Activated CD8-positive, alpha-beta memory T cell treated with anti-CD3 and anti-CD28 coated beads, Interleukin-2, amount 50 U/mL, for 48 hours (primary cell): Measurements from ENCODE around the gene KIAA0825.

Experiments
- DNase-seq: peaks from one replicate; pipeline ENCODE4 v3.0.0-alpha.2; 2020

KIAA0825 gene

DNA sequence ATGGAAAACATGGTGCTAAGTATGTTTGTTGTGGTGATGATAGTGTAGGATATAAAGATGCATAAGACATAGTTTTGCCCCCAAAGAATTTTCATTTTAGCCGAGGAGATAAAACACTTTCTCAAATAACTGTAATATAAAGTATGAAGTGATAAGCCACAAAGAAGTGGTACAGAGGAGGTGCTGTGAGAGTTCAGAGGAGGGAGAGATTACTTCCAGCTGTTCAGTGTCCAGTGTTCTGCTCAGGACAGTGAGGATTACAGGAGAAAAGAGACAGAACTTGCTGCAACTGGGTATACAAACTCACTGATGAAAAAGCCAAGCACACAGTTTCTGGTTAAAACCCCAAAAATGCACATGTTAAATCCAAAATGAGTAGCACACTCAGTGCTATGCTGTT is 309.3 kb downstream of the KIAA0825 start:
- no peak for DNase-seq

- DNase-seq = no peak
These were observed 310.0 kb downstream of the KIAA0825 start for GRCh38 chr5:94308442-94308841.

GRCh38 chr5:94304146-94304545 is 314.3 kb downstream of the KIAA0825 start:
- DNase-seq = no peak

DNA sequence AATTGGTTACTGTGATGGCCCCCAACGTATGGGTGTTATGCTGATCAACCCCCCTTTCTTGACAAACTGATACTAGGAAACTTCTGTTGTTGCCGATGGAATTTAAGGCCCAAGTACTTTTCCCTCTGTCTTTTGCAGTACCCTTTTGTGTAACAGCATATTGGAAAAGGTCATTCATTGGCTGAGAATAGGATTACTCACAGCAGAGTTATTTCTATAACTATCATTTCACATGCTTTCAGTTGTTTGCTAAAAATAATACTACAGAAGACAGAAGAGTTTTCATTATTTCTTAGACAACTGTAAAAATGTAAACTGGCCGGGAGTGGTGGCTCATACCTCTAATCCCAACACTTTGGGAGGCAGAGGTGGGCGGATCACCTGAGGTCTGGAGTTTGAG is 329.5 kb downstream of the KIAA0825 start:
- DNase-seq = no peak

DNA sequence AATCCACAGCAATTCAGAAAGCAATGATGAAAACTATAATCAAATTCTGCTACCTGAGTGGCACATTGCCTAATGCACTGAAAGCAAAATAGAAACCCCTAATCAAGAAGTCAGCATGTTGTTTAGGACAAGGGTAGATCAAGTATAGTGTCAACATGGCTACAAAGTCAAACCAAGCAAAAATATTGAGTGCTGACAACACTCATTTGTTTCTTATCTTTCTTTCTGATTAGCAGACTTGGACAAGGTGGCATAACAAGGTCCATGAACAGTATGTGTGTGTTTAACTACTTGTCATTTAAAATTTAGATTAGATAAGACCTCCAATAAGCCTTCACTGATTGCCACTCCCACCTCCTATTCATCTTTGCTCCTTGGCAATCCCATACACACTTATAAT is 332.4 kb downstream of the KIAA0825 start:
- DNase-seq = no peak

- no peak for DNase-seq
These were observed 335.3 kb downstream of the KIAA0825 start for GRCh38 chr5:94283093-94283492.

DNA sequence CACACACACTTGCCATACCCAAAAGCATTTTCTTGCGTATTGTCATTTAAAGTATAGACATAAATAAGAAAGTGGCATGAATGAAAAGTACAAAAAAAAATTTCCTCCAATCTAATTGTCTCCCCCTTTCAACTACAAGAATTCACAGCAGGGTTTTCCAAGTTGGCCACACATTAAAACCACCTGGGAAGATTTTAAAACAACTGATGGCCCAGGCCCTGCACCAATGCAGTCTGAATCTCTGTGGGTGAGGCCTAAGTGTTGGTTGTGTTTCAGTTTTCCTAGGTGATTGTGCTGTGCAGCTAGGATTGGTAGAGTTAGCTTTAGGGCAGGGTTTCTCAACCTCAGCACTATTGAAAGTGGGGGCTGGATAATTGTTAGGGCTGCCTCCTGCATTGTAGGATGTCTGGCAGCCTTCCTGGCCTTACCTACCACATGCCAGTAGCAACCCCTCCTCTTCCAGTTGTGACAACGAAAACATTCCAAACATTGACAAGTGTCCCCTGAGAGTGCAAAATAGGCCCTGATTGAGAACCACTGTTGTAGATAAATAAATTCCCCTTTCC is 337.1 kb downstream of the KIAA0825 start:
- no peak for DNase-seq

DNA sequence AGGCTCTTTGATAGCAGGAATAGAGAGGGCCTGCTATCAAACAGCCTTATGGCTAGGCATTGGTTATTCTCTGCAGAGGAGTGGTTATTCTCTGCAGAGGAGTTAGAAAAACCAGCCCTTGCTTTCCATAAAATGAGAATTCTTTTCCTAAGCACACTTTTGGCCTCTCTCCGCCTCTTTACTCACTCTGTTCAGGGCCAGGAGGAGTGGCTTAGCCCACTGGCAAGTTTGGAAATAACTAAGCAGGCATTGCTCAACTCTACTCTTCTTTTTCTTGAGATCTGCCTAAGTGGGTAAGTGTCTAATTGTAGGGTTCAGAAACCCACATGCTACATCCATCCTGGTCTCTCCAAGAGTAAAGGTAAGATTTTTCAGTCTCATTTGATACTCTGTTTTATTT is 341.7 kb downstream of the KIAA0825 start:
- no peak for DNase-seq

DNA sequence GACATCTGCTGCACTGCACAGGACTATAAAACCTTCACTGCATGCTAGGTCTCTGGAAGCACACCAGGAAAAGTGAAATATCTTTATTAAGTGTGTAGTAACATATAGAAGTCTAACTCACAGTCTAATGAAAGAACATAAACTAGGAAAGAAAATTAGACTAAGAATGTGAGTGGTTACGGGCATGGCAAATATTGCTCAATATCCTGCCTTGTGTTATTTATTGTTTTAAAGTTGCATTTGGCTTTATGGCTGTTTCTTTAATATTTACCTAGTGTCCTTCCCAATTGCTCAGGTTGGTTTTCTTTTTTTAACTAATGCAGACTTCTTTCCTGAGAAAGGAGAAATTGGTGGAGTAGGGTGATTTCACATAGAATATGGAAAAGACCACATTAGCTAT is 342.4 kb downstream of the KIAA0825 start:
- DNase-seq = no peak

- DNase-seq = no peak
These were observed 343.7 kb downstream of the KIAA0825 start for GRCh38 chr5:94274707-94275106.

GRCh38 chr5:94268226-94268625 is 350.2 kb downstream of the KIAA0825 start:
- no peak for DNase-seq

- DNase-seq = no peak
These were observed 351.0 kb downstream of the KIAA0825 start for GRCh38 chr5:94267350-94267899.

DNA sequence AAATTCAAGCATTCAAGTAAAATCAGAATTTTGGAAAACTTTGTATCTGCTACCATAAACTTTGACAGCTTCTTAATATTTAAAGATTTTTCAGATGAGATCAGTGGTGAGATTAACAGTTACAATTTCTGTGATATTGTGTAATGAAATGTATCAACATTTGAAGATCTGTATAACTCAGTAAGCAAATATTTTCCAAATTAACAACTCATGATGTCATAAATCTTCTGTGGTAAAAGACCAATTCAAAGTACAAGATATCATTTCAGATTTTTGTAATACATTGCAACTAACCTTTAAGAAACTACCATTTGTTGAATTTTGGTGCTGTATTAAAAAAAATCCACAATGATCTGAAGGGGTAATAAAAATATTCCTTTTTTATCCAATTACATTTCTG is 352.2 kb downstream of the KIAA0825 start:
- no peak for DNase-seq

DNA sequence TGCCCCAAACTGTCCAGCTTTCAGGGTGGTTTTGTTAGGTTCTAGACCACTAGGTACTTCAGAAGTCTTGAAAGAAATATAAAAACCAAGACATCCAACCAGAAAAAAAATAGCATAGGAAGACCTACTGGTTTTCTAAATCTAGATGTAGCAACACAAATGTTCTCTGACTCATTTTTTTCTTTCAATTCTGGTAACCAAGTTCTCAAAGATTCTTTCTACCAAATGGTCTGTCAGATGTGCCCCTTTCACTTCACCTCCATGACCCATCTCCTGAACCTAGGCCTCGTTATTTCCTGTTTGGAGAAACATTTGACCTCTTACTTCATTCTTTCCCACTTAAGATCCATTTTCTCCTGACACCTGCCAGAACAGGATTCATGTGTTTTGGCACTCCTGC is 355.3 kb downstream of the KIAA0825 start:
- no peak for DNase-seq

GRCh38 chr5:94260096-94260495 is 358.3 kb downstream of the KIAA0825 start:
- DNase-seq = no peak

DNA sequence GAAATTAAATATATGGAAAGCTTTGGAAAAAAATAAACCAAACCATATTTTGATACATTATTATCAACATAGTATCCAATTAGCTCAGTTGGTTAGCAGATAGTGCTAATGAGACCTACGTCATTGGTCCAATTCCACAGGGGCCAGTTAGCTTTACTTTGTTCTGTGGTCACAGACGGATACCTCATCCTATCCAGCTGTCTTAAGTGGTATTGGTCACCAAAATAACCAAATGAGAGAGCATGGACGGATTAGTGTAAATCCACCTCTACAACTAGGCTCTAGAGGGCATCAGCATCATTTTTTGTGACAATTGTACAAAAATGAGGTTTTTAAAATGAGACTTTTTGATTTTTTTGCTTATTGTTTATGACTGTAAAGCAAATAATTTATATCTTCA is 364.2 kb downstream of the KIAA0825 start:
- no peak for DNase-seq

- DNase-seq = no peak
These were observed 367.4 kb downstream of the KIAA0825 start for GRCh38 chr5:94250985-94251384.

GRCh38 chr5:94249430-94249829 is 369.0 kb downstream of the KIAA0825 start:
- no peak for DNase-seq

DNA sequence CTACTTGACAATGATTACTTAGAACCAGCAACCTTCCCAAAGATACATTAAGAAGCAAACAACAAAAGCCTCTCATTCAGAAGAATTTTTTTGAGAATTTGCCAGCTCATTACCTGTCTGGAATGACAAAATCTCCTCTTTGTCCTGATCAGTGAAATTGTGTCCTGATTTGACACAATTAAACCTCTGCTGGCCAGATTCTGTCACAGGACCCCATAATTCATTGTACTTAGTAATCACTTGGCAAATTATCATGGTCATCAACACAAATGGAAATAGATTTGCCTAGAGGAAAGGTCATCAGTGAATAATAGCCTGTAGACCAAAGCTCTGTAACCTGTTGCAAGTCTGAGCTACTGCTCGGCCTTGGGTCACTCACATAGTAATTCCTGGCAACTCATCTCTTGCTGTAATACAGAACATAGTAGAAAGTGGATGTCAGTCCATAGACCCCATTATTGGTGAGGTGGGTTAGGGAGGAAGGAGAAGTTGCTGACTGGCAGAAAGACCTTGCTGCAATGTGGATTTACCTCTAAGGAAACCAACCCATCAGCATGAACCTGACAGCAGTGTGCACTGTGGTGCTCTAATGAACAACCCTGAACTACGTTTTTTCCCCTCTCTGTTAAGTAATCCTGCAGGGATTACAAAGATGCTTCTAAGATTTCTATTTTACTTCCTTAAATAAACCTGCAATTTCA is 370.1 kb downstream of the KIAA0825 start:
- no peak for DNase-seq

GRCh38 chr5:94245608-94246007 is 372.8 kb downstream of the KIAA0825 start:
- DNase-seq = no peak

- DNase-seq = no peak
These were observed 373.5 kb downstream of the KIAA0825 start for GRCh38 chr5:94244921-94245320.

DNA sequence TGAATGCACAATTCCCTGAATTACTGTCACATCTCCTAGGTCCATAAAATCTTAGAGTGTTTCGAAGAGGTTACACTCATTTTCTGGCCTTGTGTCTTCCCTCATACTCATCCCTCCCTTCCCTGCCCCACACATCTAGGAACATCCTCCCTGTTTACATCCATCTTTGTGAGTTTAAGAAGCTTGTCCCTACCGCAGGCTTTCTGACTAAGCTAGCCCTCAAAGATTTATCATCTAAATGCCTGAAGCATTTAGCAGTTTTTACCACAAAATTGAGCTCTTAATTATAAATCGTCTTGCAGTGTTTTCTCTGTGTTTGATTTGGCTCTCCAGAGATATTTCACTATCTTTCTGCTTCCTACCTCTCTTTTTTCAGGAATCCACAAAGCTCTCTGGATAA is 374.8 kb downstream of the KIAA0825 start:
- no peak for DNase-seq

- DNase-seq = no peak
These were observed 377.3 kb downstream of the KIAA0825 start for GRCh38 chr5:94240993-94241651.

DNA sequence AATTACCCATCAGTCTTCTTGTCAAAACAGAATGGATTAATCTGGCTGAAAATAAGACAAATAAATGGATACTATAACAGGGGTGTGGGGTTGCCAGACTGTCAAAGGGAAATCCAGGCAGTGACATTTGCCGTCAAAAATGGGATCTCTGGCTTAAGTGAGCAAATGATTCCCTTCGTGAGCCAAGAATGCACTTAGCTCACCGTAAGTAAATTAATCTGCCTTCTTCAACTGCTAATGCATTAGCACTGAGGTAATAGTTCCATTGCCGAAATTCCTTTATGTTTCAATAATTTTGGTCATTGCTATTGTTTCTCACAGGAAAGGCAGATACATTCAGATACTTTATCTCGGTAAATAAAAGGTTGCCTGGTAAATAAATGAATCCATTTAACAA is 377.8 kb downstream of the KIAA0825 start:
- no peak for DNase-seq
